Measurements from ENCODE around the gene CDH22. TPM values are rescaled to one million over a fixed set of nuclear protein-coding genes. Genes with fewer than 3 reads are reported as not detected.

CDH22 gene
- total RNA-seq, 3 donors from 2014 or later = 0.13 to 0.32 (median 0.19) TPM

DNA sequence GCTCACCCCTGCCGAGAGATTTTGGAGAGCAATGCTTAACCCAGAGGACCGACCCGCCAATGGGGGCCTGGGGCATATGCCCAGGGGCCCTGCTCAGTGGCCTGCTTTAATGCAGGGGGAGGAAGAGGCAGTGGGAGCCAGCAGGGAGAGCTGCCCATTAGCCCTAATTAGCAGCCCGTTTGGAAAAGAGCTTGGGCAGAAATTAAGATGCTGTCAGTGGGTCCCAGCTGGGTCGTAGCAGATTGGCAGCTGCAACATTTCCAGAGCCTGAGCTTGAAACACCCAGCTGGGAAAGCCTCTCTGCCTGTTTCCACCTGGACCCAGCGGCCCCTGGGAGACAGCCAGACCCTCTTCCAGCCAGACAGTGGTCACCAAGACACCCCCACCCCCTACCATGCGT lies 150.7 kb downstream of the CDH22 start:
- Histone ChIP-seq H3K4me3 (no peak overlapping the region), H3K9me3 (no peaks in the 10 kb centered on the region), H3K4me1 (ENCODE audit: low read depth) (no peaks in the 10 kb centered on the region), H3K36me3 (ENCODE audit: low read depth) (no peaks in the 10 kb centered on the region)
- DNase-seq (no peak), ATAC-seq (no peak)
- TF ChIP-seq, protein P1, sequence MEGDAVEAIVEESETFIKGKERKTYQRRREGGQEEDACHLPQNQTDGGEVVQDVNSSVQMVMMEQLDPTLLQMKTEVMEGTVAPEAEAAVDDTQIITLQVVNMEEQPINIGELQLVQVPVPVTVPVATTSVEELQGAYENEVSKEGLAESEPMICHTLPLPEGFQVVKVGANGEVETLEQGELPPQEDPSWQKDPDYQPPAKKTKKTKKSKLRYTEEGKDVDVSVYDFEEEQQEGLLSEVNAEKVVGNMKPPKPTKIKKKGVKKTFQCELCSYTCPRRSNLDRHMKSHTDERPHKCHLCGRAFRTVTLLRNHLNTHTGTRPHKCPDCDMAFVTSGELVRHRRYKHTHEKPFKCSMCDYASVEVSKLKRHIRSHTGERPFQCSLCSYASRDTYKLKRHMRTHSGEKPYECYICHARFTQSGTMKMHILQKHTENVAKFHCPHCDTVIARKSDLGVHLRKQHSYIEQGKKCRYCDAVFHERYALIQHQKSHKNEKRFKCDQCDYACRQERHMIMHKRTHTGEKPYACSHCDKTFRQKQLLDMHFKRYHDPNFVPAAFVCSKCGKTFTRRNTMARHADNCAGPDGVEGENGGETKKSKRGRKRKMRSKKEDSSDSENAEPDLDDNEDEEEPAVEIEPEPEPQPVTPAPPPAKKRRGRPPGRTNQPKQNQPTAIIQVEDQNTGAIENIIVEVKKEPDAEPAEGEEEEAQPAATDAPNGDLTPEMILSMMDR (IDR thresholded peaks at IDR 0.05) = no peak
- intact Hi-C loops (cut with DNase I, micrococcal nuclease) = no loop called here

DNA sequence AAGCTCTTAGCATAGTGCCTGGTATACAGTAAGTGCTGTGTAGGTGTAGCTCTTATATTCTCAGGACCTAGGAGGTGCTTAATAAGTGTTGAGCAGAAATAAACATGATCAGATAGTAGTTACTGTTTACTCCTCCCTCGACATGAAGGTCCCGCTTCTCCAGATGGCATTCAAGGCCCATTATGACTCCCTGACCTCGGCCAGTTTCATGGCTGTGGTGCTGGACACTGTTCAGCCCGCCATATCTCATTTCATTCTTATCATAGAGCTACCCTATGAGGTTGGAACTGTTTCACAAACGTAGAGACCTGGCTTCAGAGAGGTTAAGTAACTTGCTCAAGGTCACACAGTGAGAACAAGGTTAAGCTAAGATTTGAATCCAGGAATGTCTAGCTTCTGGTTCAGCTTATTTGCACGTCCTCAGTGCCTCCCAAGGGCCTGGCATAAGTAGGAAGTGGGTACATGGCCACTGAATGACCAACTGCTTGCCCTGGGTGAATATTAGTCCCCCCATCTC lies 151.2 kb downstream of the CDH22 start:
- ATAC-seq (no peak), DNase-seq (no peak)
- no peak overlapping the region for H3K4me3 ChIP-seq
- intact Hi-C loops (cut with DNase I, micrococcal nuclease) = no loop called here
- TF ChIP-seq, protein P1 (IDR thresholded peaks at IDR 0.05) = no peak
- H3K4me1 ChIP-seq (ENCODE audit: low read depth) = no peaks in the 10 kb centered on the region
- H3K9me3 ChIP-seq = no peaks in the 10 kb centered on the region
- H3K36me3 ChIP-seq (ENCODE audit: low read depth) = no peaks in the 10 kb centered on the region

DNA sequence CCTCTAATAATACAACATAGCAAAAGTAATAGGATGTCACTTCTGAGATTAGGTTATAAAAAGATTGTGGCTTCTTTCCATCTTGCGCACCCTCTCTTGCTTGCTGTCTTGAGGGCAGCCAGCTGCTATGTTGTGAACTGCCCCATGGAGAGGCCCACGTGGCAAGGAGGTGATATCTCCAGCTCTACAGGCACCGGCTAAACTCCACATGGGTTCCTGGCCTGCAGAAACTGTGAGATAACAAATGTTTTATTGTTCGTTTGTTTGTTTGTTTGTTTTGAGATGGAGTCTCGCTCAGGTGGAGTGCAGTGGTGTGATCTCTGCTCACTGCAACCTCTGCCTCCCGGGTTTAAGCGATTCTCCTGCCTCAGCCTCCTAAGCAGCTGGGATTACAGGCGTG lies 152.2 kb downstream of the CDH22 start:
- intact Hi-C loops (cut with DNase I, micrococcal nuclease) = no loop called here
- Histone ChIP-seq H3K4me3 (no peak overlapping the region), H3K36me3 (ENCODE audit: low read depth) (no peaks in the 10 kb centered on the region), H3K4me1 (ENCODE audit: low read depth) (no peaks in the 10 kb centered on the region), H3K9me3 (no peaks in the 10 kb centered on the region)
- DNase-seq (no peak), ATAC-seq (no peak)
- TF ChIP-seq, protein P1 (IDR thresholded peaks at IDR 0.05) = no peak

DNA sequence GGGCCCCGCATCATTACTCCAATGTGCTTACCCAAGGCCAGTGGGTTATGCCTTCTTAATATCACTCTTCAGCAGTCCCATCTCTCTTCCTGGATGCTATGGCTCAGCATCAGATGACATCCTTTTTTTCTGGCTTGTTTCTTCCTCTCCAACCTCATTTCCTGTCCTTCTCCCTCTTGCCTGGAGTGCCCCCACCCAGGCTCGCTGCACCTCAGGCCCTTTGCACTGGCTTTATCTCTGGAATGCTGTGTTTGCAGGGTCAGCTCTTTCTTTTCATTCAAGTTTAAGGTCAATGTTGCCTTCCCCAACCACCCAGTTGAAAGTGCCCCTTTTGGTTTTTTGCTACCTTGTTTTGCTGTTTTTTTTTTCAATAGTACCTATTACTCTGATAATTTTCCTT lies 153.5 kb downstream of the CDH22 start:
- no peaks in the 10 kb centered on the region for H3K4me1 ChIP-seq (ENCODE audit: low read depth)
- TF ChIP-seq, protein P1 (IDR thresholded peaks at IDR 0.05) = no peak
- ATAC-seq (no peak), DNase-seq (no peak)
- no peaks in the 10 kb centered on the region for H3K36me3 ChIP-seq (ENCODE audit: low read depth)
- no peak overlapping the region for H3K4me3 ChIP-seq
- intact Hi-C loops (cut with DNase I, micrococcal nuclease) = no loop called here
- H3K9me3 ChIP-seq = no peaks in the 10 kb centered on the region

DNA sequence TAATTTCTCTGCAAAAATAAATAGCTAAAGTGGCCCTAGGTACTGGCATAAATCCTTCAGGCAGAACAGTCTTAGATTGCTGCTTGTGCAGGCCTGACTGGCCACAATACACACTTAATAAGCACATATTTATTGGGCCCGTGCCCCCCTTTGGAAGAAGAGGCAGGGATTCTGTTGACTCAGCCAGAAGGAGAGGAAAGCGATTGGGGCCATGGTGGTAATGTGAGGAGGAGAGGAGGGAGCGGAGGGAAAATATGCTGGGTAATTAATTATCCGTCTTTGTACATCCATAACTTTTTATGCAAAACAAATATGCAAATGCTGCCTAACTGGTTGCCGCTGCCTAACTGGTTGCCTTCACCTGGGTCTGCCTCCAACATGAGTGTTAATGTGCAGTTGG lies 154.0 kb downstream of the CDH22 start:
- Histone ChIP-seq H3K4me1 (ENCODE audit: low read depth) (no peaks in the 10 kb centered on the region), H3K36me3 (ENCODE audit: low read depth) (no peaks in the 10 kb centered on the region), H3K9me3 (no peaks in the 10 kb centered on the region), H3K4me3 (no peak overlapping the region)
- intact Hi-C loops (cut with DNase I, micrococcal nuclease) = no loop called here
- TF ChIP-seq, protein P1 (IDR thresholded peaks at IDR 0.05) = no peak
- ATAC-seq (no peak), DNase-seq (no peak)

All from mucosa of descending colon (tissue), 3 donors.